ENCODE results near the gene WRAP73.

Gene WRAP73

GRCh38 chr1:3668148-3668547 is 18.2 kb upstream of the WRAP73 start:
- Histone ChIP-seq H3K27me3 (ENCODE audit: control insufficient read depth in 1 of 2, insufficient read depth in 2 of 2, low read length in 2 of 2) (peaks cover 21 to 29% of the 10 kb centered on the region in 2 donors), H3K27ac (ENCODE audit: low read length) (no peak overlapping the region), H3K9me3 (ENCODE audit: control insufficient read depth in 2 of 2, low read length in 2 of 2) (no peaks in the 10 kb centered on the region), H3K4me3 (ENCODE audit: low read length in 2 of 2) (no peak overlapping the region), H3K36me3 (ENCODE audit: control insufficient read depth in 2 of 2, insufficient read depth in 2 of 2, low read length in 2 of 2) (no peaks in the 10 kb centered on the region), H3K9ac (ENCODE audit: low read length in 2 of 2) (no peak overlapping the region), H3K4me1 (ENCODE audit: control insufficient read depth, insufficient read depth, low read length) (peaks cover 3% of the 10 kb centered on the region)

GRCh38 chr1:3664700-3665375 is 14.9 kb upstream of the WRAP73 start:
- Histone ChIP-seq H3K27ac (ENCODE audit: low read length) (no peak overlapping the region), H3K4me3 (ENCODE audit: low read length in 2 of 2) (no peak overlapping the region), H3K9ac (ENCODE audit: low read length in 2 of 2) (no peak overlapping the region), H3K36me3 (ENCODE audit: control insufficient read depth in 2 of 2, insufficient read depth in 2 of 2, low read length in 2 of 2) (no peaks in the 10 kb centered on the region), H3K4me1 (ENCODE audit: control insufficient read depth, insufficient read depth, low read length) (peaks cover 3% of the 10 kb centered on the region), H3K9me3 (ENCODE audit: control insufficient read depth in 2 of 2, low read length in 2 of 2) (no peaks in the 10 kb centered on the region), H3K27me3 (ENCODE audit: control insufficient read depth in 1 of 2, insufficient read depth in 2 of 2, low read length in 2 of 2) (peaks cover 7 to 16% of the 10 kb centered on the region in 2 donors)

- Histone ChIP-seq H3K27ac (ENCODE audit: low read length) (no peak overlapping the region), H3K36me3 (ENCODE audit: control insufficient read depth in 2 of 2, insufficient read depth in 2 of 2, low read length in 2 of 2) (no peaks in the 10 kb centered on the region), H3K4me3 (ENCODE audit: low read length in 2 of 2) (no peak overlapping the region), H3K9ac (ENCODE audit: low read length in 2 of 2) (no peak overlapping the region), H3K27me3 (ENCODE audit: control insufficient read depth in 1 of 2, insufficient read depth in 2 of 2, low read length in 2 of 2) (peaks cover 3 to 12% of the 10 kb centered on the region in 2 donors), H3K4me1 (ENCODE audit: control insufficient read depth, insufficient read depth, low read length) (peaks cover 3% of the 10 kb centered on the region), H3K9me3 (ENCODE audit: control insufficient read depth in 2 of 2, low read length in 2 of 2) (no peaks in the 10 kb centered on the region)
Measured at GRCh38 chr1:3663999-3664699, 14.2 kb upstream of the WRAP73 start.

GRCh38 chr1:3662080-3662671 is 12.3 kb upstream of the WRAP73 start:
- H3K9me3 ChIP-seq (ENCODE audit: control insufficient read depth in 2 of 2, low read length in 2 of 2), result no peaks in the 10 kb centered on the region
- no peak overlapping the region for H3K4me3 ChIP-seq (ENCODE audit: low read length in 2 of 2)
- peaks cover 2 to 13% of the 10 kb centered on the region in 2 donors for H3K27me3 ChIP-seq (ENCODE audit: control insufficient read depth in 1 of 2, insufficient read depth in 2 of 2, low read length in 2 of 2)
- no peaks in the 10 kb centered on the region for H3K4me1 ChIP-seq (ENCODE audit: control insufficient read depth, insufficient read depth, low read length)
- no peaks in the 10 kb centered on the region for H3K36me3 ChIP-seq (ENCODE audit: control insufficient read depth in 2 of 2, insufficient read depth in 2 of 2, low read length in 2 of 2)
- H3K9ac ChIP-seq (ENCODE audit: low read length in 2 of 2), result no peak overlapping the region
- no peak overlapping the region for H3K27ac ChIP-seq (ENCODE audit: low read length)

- no peak overlapping the region for H3K9ac ChIP-seq (ENCODE audit: low read length in 2 of 2)
- no peaks in the 10 kb centered on the region for H3K4me1 ChIP-seq (ENCODE audit: control insufficient read depth, insufficient read depth, low read length)
- H3K27me3 ChIP-seq (ENCODE audit: control insufficient read depth in 1 of 2, insufficient read depth in 2 of 2, low read length in 2 of 2), result peaks cover 2 to 15% of the 10 kb centered on the region in 2 donors
- H3K27ac ChIP-seq (ENCODE audit: low read length), result no peak overlapping the region
- H3K36me3 ChIP-seq (ENCODE audit: control insufficient read depth in 2 of 2, insufficient read depth in 2 of 2, low read length in 2 of 2), result no peaks in the 10 kb centered on the region
- no peak overlapping the region for H3K4me3 ChIP-seq (ENCODE audit: low read length in 2 of 2)
- H3K9me3 ChIP-seq (ENCODE audit: control insufficient read depth in 2 of 2, low read length in 2 of 2), result no peaks in the 10 kb centered on the region
Measured at GRCh38 chr1:3661631-3662030, 11.7 kb upstream of the WRAP73 start.

- Histone ChIP-seq H3K9me3 (ENCODE audit: control insufficient read depth in 2 of 2, low read length in 2 of 2) (no peaks in the 10 kb centered on the region), H3K9ac (ENCODE audit: low read length in 2 of 2) (no peak overlapping the region), H3K27ac (ENCODE audit: low read length) (no peak overlapping the region), H3K4me1 (ENCODE audit: control insufficient read depth, insufficient read depth, low read length) (no peaks in the 10 kb centered on the region), H3K4me3 (ENCODE audit: low read length in 2 of 2) (no peak overlapping the region), H3K36me3 (ENCODE audit: control insufficient read depth in 2 of 2, insufficient read depth in 2 of 2, low read length in 2 of 2) (no peaks in the 10 kb centered on the region), H3K27me3 (ENCODE audit: control insufficient read depth in 1 of 2, insufficient read depth in 2 of 2, low read length in 2 of 2) (peaks cover 2 to 15% of the 10 kb centered on the region in 2 donors)
Measured at GRCh38 chr1:3660704-3661103, 10.8 kb upstream of the WRAP73 start.

- H3K27me3 ChIP-seq (ENCODE audit: control insufficient read depth in 1 of 2, insufficient read depth in 2 of 2, low read length in 2 of 2), result peaks cover 11 to 19% of the 10 kb centered on the region in 2 donors
- no peaks in the 10 kb centered on the region for H3K9me3 ChIP-seq (ENCODE audit: control insufficient read depth in 2 of 2, low read length in 2 of 2)
- H3K27ac ChIP-seq (ENCODE audit: low read length), result no peak overlapping the region
- H3K4me1 ChIP-seq (ENCODE audit: control insufficient read depth, insufficient read depth, low read length), result no peaks in the 10 kb centered on the region
- no peaks in the 10 kb centered on the region for H3K36me3 ChIP-seq (ENCODE audit: control insufficient read depth in 2 of 2, insufficient read depth in 2 of 2, low read length in 2 of 2)
- H3K9ac ChIP-seq (ENCODE audit: low read length in 2 of 2), result no peak overlapping the region
- H3K4me3 ChIP-seq (ENCODE audit: low read length in 2 of 2), result no peak overlapping the region
Measured at GRCh38 chr1:3659093-3659492, 9.2 kb upstream of the WRAP73 start.

- peaks cover 17 to 26% of the 10 kb centered on the region in 2 donors for H3K27me3 ChIP-seq (ENCODE audit: control insufficient read depth in 1 of 2, insufficient read depth in 2 of 2, low read length in 2 of 2)
- H3K4me3 ChIP-seq (ENCODE audit: low read length in 2 of 2), result no peak overlapping the region
Measured at GRCh38 chr1:3658231-3658615, 8.3 kb upstream of the WRAP73 start.

GRCh38 chr1:3657578-3658230 is 7.8 kb upstream of the WRAP73 start:
- Histone ChIP-seq H3K36me3 (ENCODE audit: control insufficient read depth in 2 of 2, insufficient read depth in 2 of 2, low read length in 2 of 2) (no peaks in the 10 kb centered on the region), H3K4me1 (ENCODE audit: control insufficient read depth, insufficient read depth, low read length) (peaks cover 2% of the 10 kb centered on the region), H3K27me3 (ENCODE audit: control insufficient read depth in 1 of 2, insufficient read depth in 2 of 2, low read length in 2 of 2) (peaks cover 23 to 29% of the 10 kb centered on the region in 2 donors), H3K4me3 (ENCODE audit: low read length in 2 of 2) (no peak overlapping the region), H3K9ac (ENCODE audit: low read length in 2 of 2) (no peak overlapping the region), H3K27ac (ENCODE audit: low read length) (no peak overlapping the region), H3K9me3 (ENCODE audit: control insufficient read depth in 2 of 2, low read length in 2 of 2) (no peaks in the 10 kb centered on the region)

More at GRCh38 chr1:3658231-3658615, 8.3 kb upstream of the WRAP73 start:
- no peak overlapping the region for H3K9ac ChIP-seq (ENCODE audit: low read length in 2 of 2)
- no peaks in the 10 kb centered on the region for H3K4me1 ChIP-seq (ENCODE audit: control insufficient read depth, insufficient read depth, low read length)
- no peaks in the 10 kb centered on the region for H3K36me3 ChIP-seq (ENCODE audit: control insufficient read depth in 2 of 2, insufficient read depth in 2 of 2, low read length in 2 of 2)
- no peaks in the 10 kb centered on the region for H3K9me3 ChIP-seq (ENCODE audit: control insufficient read depth in 2 of 2, low read length in 2 of 2)
- no peak overlapping the region for H3K27ac ChIP-seq (ENCODE audit: low read length)

- H3K27me3 ChIP-seq (ENCODE audit: control insufficient read depth in 1 of 2, insufficient read depth in 2 of 2, low read length in 2 of 2), result peaks cover 25 to 33% of the 10 kb centered on the region in 2 donors
- H3K4me3 ChIP-seq (ENCODE audit: low read length in 2 of 2), result no peak overlapping the region
- H3K9ac ChIP-seq (ENCODE audit: low read length in 2 of 2), result no peak overlapping the region
- H3K9me3 ChIP-seq (ENCODE audit: control insufficient read depth in 2 of 2, low read length in 2 of 2), result no peaks in the 10 kb centered on the region
- peaks cover 8% of the 10 kb centered on the region for H3K4me1 ChIP-seq (ENCODE audit: control insufficient read depth, insufficient read depth, low read length)
- no peaks in the 10 kb centered on the region for H3K36me3 ChIP-seq (ENCODE audit: control insufficient read depth in 2 of 2, insufficient read depth in 2 of 2, low read length in 2 of 2)
- H3K27ac ChIP-seq (ENCODE audit: low read length), result no peak overlapping the region
Measured at GRCh38 chr1:3657096-3657475, 7.2 kb upstream of the WRAP73 start.
